Measurements from ENCODE around the gene MAP2K4. TPM values are rescaled to one million over a fixed set of nuclear protein-coding genes. Genes with fewer than 3 reads are reported as not detected.
"Not testable (repeated sequence)": the region's sequence is repeated elsewhere in the genome, so short reads cannot be mapped to it uniquely, and the experiment has no call there.

Gene MAP2K4
- total RNA-seq, 2 donors from 2014 or later = 26.2 to 42.1 TPM

- H3K9me3 ChIP-seq = no peaks in the 10 kb centered on the region
- no peaks in the 10 kb centered on the region for H3K4me1 ChIP-seq (replicated peaks)
- H3K27ac ChIP-seq = no peak overlapping the region
- TF ChIP-seq POLR2A (IDR thresholded peaks at IDR 0.05) (no peak), CTCF (IDR thresholded peaks at IDR 0.05) (no peak), POLR2AphosphoS5 (IDR thresholded peaks at IDR 0.05) (no peak)
- H3K4me3 ChIP-seq = no peak overlapping the region
- intact Hi-C loops (cut with DNase I) = no loop called here
- H3K36me3 ChIP-seq = no peaks in the 10 kb centered on the region
- no peaks in the 10 kb centered on the region for H3K27me3 ChIP-seq (replicated peaks; ENCODE audit: insufficient read depth)
- 97% methylated on average over 1 of the region's 1 CpG for WGBS
- DNase-seq (ENCODE audit: low spot score) = no peak
Observed at GRCh38 chr17:12136243-12136642, 115.6 kb downstream of the MAP2K4 start.

DNA sequence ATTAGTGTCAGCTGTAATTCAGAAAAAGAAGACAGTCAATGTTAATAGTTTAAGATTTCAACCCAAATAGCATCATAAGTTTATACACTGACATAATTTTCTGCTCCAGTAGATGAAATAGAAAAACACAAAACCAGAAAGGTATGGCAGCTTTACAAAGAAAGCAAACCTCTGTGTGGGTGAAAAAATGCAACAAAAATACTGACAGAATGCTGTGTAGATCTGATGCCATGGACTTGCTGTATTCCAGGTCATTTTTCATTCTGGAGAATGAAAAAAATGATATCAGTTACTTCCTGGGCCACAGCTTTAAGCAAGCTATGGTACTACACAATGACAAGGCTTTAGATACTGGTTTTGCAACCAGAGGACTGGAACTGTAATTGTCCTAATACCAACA, 116.0 kb downstream of the MAP2K4 start:
- TF ChIP-seq POLR2A (IDR thresholded peaks at IDR 0.05) = no peak
- TF ChIP-seq CTCF (IDR thresholded peaks at IDR 0.05) = no peak
- TF ChIP-seq POLR2AphosphoS5 (IDR thresholded peaks at IDR 0.05) = no peak
- DNase-seq (ENCODE audit: low spot score) = no peak
- Histone ChIP-seq H3K27ac (no peak overlapping the region), H3K4me3 (no peak overlapping the region), H3K36me3 (no peaks in the 10 kb centered on the region), H3K4me1 (replicated peaks) (no peaks in the 10 kb centered on the region), H3K9me3 (no peaks in the 10 kb centered on the region), H3K27me3 (replicated peaks; ENCODE audit: insufficient read depth) (no peaks in the 10 kb centered on the region)
- intact Hi-C loops (cut with DNase I) = no loop called here

DNA sequence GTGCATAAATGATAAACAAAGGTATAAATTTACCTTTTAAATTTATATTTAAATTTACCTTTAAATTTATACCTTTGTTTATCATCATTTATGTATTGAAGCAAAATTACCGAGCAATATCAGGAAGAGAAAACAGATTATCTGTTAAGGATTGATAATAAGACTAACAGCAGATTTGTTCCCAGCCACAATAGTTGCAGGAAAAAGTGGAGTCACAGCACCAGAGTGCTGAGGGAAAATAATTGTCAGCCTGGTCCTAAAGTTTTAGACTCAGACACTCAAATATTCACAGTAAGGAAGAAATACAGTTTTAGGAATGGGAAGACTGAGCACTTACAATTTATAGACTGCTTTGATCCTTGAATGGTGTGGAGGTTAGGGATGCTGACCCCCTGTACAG, 117.2 kb downstream of the MAP2K4 start:
- intact Hi-C loops (cut with DNase I) = no loop called here

DNA sequence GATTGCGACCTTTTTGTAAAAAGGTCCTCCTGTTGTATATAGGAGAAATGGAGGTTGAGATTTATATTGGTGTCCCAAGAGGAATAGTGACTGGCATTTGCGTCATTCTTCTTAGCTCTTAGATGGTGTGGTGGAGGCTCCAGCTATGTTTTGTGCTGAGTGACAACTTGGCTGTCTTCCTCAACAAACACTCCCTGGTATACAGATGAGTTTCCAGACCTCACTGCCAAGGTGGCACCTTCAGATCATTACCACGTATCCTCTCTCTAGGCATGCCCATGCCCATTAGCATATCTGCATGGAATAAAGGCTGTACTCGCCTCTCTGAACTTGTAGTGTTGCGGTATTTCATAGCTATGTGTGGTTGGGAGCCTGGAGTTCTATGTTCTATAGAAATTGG, 120.0 kb downstream of the MAP2K4 start:
- TF ChIP-seq POLR2A (IDR thresholded peaks at IDR 0.05) (no peak), POLR2AphosphoS5 (IDR thresholded peaks at IDR 0.05) (no peak), CTCF (IDR thresholded peaks at IDR 0.05) (no peak)
- no peaks in the 10 kb centered on the region for H3K27me3 ChIP-seq (replicated peaks; ENCODE audit: insufficient read depth)
- peaks cover 0 to 4% of the 10 kb centered on the region in 2 donors for H3K36me3 ChIP-seq
- DNase-seq (ENCODE audit: low spot score) = no peak
- H3K9me3 ChIP-seq = no peaks in the 10 kb centered on the region
- H3K4me3 ChIP-seq = no peak overlapping the region
- intact Hi-C loops (cut with DNase I) = no loop called here
- H3K27ac ChIP-seq = no peak overlapping the region
- 88% methylated on average over 5 of the region's 5 CpGs for WGBS
- no peaks in the 10 kb centered on the region for H3K4me1 ChIP-seq (replicated peaks)

More for the DNA sequence above, 117.2 kb downstream of the MAP2K4 start:
- no peaks in the 10 kb centered on the region for H3K9me3 ChIP-seq
- no peak for TF ChIP-seq POLR2A (IDR thresholded peaks at IDR 0.05)
- TF ChIP-seq POLR2AphosphoS5 (IDR thresholded peaks at IDR 0.05) = no peak
- TF ChIP-seq CTCF (IDR thresholded peaks at IDR 0.05) = no peak
- no peak overlapping the region for H3K4me3 ChIP-seq
- 97% methylated on average over 1 of the region's 1 CpG for WGBS
- no peaks in the 10 kb centered on the region for H3K27me3 ChIP-seq (replicated peaks; ENCODE audit: insufficient read depth)
- H3K36me3 ChIP-seq = peaks cover 0 to 4% of the 10 kb centered on the region in 2 donors
- no peaks in the 10 kb centered on the region for H3K4me1 ChIP-seq (replicated peaks)
- no peak overlapping the region for H3K27ac ChIP-seq
- DNase-seq (ENCODE audit: low spot score) = no peak

- H3K9me3 ChIP-seq; H3K4me3 ChIP-seq; H3K4me1 ChIP-seq (replicated peaks); H3K27ac ChIP-seq; H3K36me3 ChIP-seq; H3K27me3 ChIP-seq (replicated peaks; ENCODE audit: insufficient read depth); intact Hi-C loops (cut with DNase I); DNase-seq (ENCODE audit: low spot score): not testable (repeated sequence)
- WGBS = 60% methylated on average over 8 of the region's 8 CpGs
Observed at GRCh38 chr17:12162187-12162586, 141.5 kb downstream of the MAP2K4 start.

All from prostate gland (tissue), 2 donors.